GM12878 (cell line): ENCODE results near the gene IL36G. TPM values are rescaled to one million over a fixed set of nuclear protein-coding genes. Genes with fewer than 3 reads are reported as not detected.

Experiments used
- FOS ChIP-seq: IDR thresholded peaks from 3 replicates; pipeline ENCODE4 v1.6.1; 2011; ENCODE audit warnings: borderline replicate concordance; ENCODE audit not compliant: insufficient read length; ENCODE audit errors: extremely low read depth
- GATAD2B ChIP-seq: fragments of 450-650 bp; conservative IDR thresholded peaks from 2 replicates; pipeline ENCODE4 v1.6.1; 2017; ENCODE audit warnings: low read depth, mild to moderate bottlenecking, moderate library complexity
- LARP7 ChIP-seq: fragments of 450-650 bp; IDR thresholded peaks from 2 replicates; pipeline ENCODE4 v1.6.1; 2017; ENCODE audit warnings: mild to moderate bottlenecking
- MYC ChIP-seq: IDR thresholded peaks from 2 replicates; pipeline ENCODE4 v1.6.1; 2011; ENCODE audit warnings: mild to moderate bottlenecking, low read length, moderate library complexity, inconsistent platforms; ENCODE audit not compliant: insufficient read depth, insufficient replicate concordance, insufficient read length, severe bottlenecking
- NR2C1 ChIP-seq: fragments of 450-650 bp; IDR thresholded peaks from 2 replicates; pipeline ENCODE4 v1.6.1; 2017; ENCODE audit warnings: antibody characterized with exemption, mild to moderate bottlenecking, moderate library complexity
- NRF1 ChIP-seq: conservative IDR thresholded peaks from 2 replicates; pipeline ENCODE4 v1.6.1; 2011; ENCODE audit warnings: mild to moderate bottlenecking, low read depth, low read length, improper control_type of control experiment
- ZNF217 ChIP-seq: fragments of 450-650 bp; IDR thresholded peaks from 2 replicates; pipeline ENCODE4 v1.6.1; 2017; ENCODE audit warnings: antibody characterized with exemption, mild to moderate bottlenecking
- ZSCAN29 ChIP-seq: fragments of 450-650 bp; IDR thresholded peaks from 2 replicates; pipeline ENCODE4 v1.6.1; 2017; ENCODE audit warnings: mild to moderate bottlenecking, moderate library complexity
- polyA plus RNA-seq, 11 experiments: library from polyadenylated mRNA; depleted of rRNA in 4 of 11; unstranded in 6 of 11; stranded (reverse) in 5 of 11; fragments of >200 nt; fragmentation: Nextera tagmentation in 4 of 11; fragmentation: Illumina TruSeq in 1 of 11; extraction: Ambion mirVana in 4 of 11; extraction: Trizol in 1 of 11; gene quantifications; 1 replicate in 1 of 11; 2 replicates in 10 of 11; pipeline versions ENCODE4 v1.2.1 to v1.2.3, GENCODE V29; 2011 to 2016; ENCODE audit warnings: inconsistent platforms in 2 of 11, missing spikeins in 2 of 11, low read depth in 1 of 11
- total RNA-seq, 4 experiments: library from RNA; depleted of rRNA in 3 of 4; stranded (reverse); fragments of >200 nt in 3 of 4; fragmentation: Illumina TruSeq in 1 of 4; extraction: Trizol in 1 of 4; gene quantifications; 2 replicates each; pipeline versions ENCODE4 v1.2.1 to v1.2.3, GENCODE V29; 2013 to 2021
- TF ChIP-seq, protein P1 (sequence below): fragments of 450-650 bp; IDR thresholded peaks from 2 replicates; pipeline ENCODE4 v1.6.1; 2017; ENCODE audit warnings: mild to moderate bottlenecking, moderate library complexity

Gene IL36G
- total and polyA plus RNA-seq, 10 of the 15 experiments (the other 5 are each of a cell fraction or from before 2014, with no cell fraction given): 0.10 TPM; not detected in 9

- TF ChIP-seq, protein P1, sequence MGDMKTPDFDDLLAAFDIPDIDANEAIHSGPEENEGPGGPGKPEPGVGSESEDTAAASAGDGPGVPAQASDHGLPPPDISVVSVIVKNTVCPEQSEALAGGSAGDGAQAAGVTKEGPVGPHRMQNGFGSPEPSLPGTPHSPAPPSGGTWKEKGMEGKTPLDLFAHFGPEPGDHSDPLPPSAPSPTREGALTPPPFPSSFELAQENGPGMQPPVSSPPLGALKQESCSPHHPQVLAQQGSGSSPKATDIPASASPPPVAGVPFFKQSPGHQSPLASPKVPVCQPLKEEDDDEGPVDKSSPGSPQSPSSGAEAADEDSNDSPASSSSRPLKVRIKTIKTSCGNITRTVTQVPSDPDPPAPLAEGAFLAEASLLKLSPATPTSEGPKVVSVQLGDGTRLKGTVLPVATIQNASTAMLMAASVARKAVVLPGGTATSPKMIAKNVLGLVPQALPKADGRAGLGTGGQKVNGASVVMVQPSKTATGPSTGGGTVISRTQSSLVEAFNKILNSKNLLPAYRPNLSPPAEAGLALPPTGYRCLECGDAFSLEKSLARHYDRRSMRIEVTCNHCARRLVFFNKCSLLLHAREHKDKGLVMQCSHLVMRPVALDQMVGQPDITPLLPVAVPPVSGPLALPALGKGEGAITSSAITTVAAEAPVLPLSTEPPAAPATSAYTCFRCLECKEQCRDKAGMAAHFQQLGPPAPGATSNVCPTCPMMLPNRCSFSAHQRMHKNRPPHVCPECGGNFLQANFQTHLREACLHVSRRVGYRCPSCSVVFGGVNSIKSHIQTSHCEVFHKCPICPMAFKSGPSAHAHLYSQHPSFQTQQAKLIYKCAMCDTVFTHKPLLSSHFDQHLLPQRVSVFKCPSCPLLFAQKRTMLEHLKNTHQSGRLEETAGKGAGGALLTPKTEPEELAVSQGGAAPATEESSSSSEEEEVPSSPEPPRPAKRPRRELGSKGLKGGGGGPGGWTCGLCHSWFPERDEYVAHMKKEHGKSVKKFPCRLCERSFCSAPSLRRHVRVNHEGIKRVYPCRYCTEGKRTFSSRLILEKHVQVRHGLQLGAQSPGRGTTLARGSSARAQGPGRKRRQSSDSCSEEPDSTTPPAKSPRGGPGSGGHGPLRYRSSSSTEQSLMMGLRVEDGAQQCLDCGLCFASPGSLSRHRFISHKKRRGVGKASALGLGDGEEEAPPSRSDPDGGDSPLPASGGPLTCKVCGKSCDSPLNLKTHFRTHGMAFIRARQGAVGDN: no peak
- TF ChIP-seq NRF1 (no peak), GATAD2B (no peak), FOS (no peak), MYC (no peak), ZSCAN29 (no peak), LARP7 (no peak), NR2C1 (no peak), ZNF217 (no peak)
Observed at GRCh38 chr2:112957511-112957910, 20.3 kb upstream of the IL36G start (continued).
